T-helper 1 cell (primary cell): Measurements from ENCODE around the gene PFDN4.

ENCODE experiments used
- DNase-seq, 5 donors: peaks; one replicate each; pipeline ENCODE4 v3.0.0-alpha.2; 2012 to 2020
- total RNA-seq, 4 donors: gene quantifications; one replicate each; lab custom pipeline; 2026; lab: John Stamatoyannopoulos, UW

The PFDN4 gene
- total RNA-seq: 6.8 to 11.7 (median 9.3) reads per million in 4 donors

- peak; percentile 54 to 85 (median 65) for DNase-seq
Observed at GRCh38 chr20:54207743-54208547, at the start of gene PFDN4. TSS of gene PFDN4 (plus strand) at chr20:54208087. CDS start at chr20:54208101, 14 bp downstream.

- no peak for DNase-seq
Observed at GRCh38 chr20:54158226-54158625, 49.7 kb upstream of the PFDN4 start.

GRCh38 chr20:54158856-54159418 lies 49.0 kb upstream of the PFDN4 start:
- no peak for DNase-seq

GRCh38 chr20:54160065-54161007 lies 47.6 kb upstream of the PFDN4 start:
- no peak for DNase-seq

- no peak for DNase-seq
Observed at GRCh38 chr20:54161008-54161820, 46.7 kb upstream of the PFDN4 start.

GRCh38 chr20:54161821-54162149 lies 46.1 kb upstream of the PFDN4 start:
- DNase-seq: no peak

- DNase-seq: no peak
Observed at GRCh38 chr20:54162378-54163009, 45.4 kb upstream of the PFDN4 start.

GRCh38 chr20:54163402-54163801 lies 44.5 kb upstream of the PFDN4 start:
- no peak for DNase-seq

- DNase-seq: no peak
Observed at GRCh38 chr20:54165014-54165413, 42.9 kb upstream of the PFDN4 start.

- DNase-seq: no peak
Observed at GRCh38 chr20:54165803-54166202, 42.1 kb upstream of the PFDN4 start.

GRCh38 chr20:54166987-54167662 lies 40.8 kb upstream of the PFDN4 start:
- DNase-seq: no peak

GRCh38 chr20:54167909-54168872 lies 39.7 kb upstream of the PFDN4 start:
- DNase-seq: no peak

GRCh38 chr20:54168961-54169862 lies 38.7 kb upstream of the PFDN4 start:
- DNase-seq: no peak

- no peak for DNase-seq
Observed at GRCh38 chr20:54170026-54170471, 37.8 kb upstream of the PFDN4 start.

GRCh38 chr20:54170963-54171362 lies 36.9 kb upstream of the PFDN4 start:
- no peak for DNase-seq

- DNase-seq: no peak
Observed at GRCh38 chr20:54172532-54172855, 35.4 kb upstream of the PFDN4 start.

- no peak for DNase-seq
Observed at GRCh38 chr20:54172856-54173652, 34.8 kb upstream of the PFDN4 start.
